Measurements from ENCODE around the gene RABGEF1. TPM values are rescaled to one million over a fixed set of nuclear protein-coding genes. Genes with fewer than 3 reads are reported as not detected.
A peak's percentile ranks its signal among the peaks of the same experiment; 100 is the strongest.
"Not testable (repeated sequence)": the region's sequence is repeated elsewhere in the genome, so short reads cannot be mapped to it uniquely, and the experiment has no call there.

RABGEF1 gene
- polyA plus RNA-seq, 3 donors = 29.1 to 31.6 (median 31.2) TPM

DNA sequence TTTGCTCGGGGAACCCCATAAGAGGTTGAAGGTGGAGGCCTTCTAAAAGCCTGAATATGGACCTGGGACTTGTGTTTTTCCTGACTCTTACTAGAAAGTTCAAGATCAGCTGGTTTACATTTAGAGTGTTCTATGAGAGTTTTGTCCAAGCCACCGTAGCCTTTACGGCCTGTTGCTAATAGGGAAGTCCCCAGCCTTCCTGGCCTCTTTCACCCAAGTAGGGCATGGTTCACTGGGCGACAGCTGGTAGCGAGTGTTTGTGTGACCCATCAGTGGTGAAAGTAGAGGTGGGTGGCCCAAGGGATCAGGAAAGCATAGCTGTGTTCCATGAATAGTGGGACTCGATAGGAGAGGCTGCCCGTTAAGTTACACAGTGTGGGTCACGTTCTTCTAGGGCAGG is 60.1 kb downstream of the RABGEF1 start:
- DNase-seq (ENCODE audit: low read depth in 3 of 3, low spot score in 2 of 3) = no peak

DNA sequence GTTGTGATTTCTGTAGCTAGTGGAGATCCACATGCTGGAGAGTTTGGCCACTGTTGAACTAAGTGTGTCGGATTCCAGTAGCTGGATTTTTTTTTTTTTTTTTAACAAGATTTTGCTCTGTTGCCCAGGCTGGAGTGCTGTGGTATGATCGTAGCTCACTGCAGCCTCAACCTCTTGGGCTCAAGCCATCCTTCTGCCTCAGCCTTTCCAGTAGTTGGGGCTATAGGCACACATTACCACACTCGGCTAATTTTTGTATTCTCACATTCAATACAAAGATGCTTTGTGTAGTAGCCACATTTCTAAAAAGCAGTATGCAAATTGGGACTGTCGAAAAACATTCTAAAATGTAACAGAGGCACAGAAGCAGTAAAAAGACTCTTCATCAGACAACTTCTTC is 63.5 kb downstream of the RABGEF1 start:
- no peak for DNase-seq (ENCODE audit: low read depth in 3 of 3, low spot score in 2 of 3)

DNA sequence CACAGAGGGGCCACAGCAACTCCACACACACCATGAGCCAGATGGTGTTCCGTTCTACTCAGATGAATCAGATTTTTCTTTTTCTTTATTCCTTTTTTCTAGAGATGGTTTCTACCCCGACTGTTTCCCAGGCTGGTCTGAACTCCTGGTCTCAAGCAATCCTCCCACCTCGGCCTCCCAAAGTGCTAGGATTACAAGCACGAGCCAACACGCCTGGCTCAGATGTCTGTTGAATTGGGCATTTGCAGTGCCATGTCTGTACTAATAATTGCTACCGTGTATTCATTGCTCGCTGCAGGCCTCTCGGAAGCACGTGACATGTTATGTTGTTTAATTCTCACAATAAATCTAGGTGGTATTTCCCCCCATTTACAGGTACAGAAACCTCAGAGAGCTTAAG is 67.2 kb downstream of the RABGEF1 start:
- no peak for DNase-seq (ENCODE audit: low read depth in 3 of 3, low spot score in 2 of 3)

DNA sequence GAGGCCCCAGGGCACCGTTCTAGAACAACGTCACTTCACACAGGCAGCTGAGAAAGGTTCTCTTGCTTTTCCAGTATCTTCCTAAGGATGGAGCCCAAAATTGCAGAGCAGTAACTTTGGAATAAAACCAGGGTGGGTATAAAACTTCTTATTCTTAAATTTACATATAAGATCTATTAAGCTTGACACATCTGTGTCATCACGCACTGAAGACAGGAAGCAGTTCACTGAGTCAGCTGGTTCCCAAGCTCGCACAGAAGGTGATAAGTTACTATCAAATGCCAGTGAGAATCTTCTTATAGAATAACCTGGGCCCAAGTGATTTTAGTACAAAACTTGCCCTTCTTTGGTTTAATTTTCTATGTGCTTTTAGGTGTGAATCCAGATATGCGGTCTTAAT is 70.2 kb downstream of the RABGEF1 start:
- no peak for DNase-seq (ENCODE audit: low read depth in 3 of 3, low spot score in 2 of 3)

DNA sequence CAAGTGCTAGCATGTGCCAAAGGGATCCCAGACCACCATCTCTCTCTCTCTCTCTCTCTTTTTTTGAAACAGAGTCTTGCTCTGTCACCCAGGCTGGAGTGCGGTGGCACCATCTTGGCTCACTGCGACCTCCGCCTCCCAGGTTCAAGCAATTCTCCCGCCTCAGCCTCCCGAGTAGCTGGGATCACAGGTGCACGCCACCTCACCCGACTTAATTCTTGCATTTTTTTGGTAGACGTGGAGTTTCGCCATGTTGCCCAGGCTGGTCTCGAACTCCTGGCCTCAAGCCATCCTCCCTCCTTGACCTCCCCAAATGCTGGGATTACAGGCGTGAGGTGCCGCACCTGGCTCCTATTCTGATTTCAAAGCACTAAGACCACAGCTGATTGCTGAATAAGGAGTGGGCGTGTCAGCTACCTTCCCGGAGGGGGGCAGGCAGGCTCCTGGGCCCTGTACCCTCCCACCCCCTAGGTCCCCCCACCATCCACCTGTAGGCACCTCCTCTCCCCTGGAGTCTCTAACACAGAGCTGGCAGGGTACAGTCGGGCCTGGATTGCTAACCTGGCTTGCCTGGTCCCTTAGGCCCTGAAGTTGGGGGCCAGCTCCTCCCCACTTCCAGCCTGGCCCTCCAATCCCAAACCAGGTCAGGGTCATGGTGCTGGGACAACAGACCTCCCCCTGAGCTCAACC is 74.8 kb downstream of the RABGEF1 start:
- DNase-seq (ENCODE audit: low read depth in 3 of 3, low spot score in 2 of 3) = not testable (repeated sequence)

DNA sequence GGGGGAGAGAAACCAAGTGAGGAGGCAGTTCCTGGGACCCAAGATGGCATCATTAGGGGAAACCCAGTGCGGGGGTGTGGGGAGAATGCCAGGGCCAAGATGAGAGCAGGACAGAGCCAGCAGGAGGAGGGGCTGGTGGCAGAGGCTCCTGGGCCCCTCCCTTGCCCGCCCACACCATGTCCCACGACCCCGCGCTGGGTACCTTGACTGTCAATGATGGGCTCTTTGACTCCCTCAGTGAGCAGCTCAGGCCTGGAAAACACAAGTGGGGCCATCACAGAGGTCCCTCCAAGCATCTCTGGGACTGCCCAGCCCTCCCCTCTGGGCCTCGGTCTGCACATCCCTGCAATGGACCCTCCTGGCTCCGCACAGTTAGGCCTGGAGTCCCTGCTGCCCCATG is 75.4 kb downstream of the RABGEF1 start:
- DNase-seq (ENCODE audit: low read depth in 3 of 3, low spot score in 2 of 3) = no peak

DNA sequence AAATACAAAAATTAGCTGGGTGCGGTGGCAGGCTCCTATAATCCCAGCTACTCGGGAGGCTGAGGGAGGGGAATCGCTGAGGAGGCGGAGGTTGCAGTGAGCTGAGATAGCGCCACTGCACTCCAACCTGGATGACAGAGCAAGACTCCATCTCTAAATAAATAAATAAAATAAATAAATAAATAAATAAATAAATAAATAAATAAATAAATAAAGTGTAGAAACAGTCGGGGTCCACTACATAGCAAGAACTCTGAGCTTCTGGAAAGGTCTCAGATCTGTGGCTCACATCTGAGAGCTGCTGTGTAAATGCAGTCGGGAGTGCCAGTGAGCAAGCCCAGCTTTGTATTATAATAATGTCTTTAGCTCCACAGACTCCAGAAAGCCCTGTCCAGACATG is 76.1 kb downstream of the RABGEF1 start:
- not testable (repeated sequence) for DNase-seq (ENCODE audit: low read depth in 3 of 3, low spot score in 2 of 3)

DNA sequence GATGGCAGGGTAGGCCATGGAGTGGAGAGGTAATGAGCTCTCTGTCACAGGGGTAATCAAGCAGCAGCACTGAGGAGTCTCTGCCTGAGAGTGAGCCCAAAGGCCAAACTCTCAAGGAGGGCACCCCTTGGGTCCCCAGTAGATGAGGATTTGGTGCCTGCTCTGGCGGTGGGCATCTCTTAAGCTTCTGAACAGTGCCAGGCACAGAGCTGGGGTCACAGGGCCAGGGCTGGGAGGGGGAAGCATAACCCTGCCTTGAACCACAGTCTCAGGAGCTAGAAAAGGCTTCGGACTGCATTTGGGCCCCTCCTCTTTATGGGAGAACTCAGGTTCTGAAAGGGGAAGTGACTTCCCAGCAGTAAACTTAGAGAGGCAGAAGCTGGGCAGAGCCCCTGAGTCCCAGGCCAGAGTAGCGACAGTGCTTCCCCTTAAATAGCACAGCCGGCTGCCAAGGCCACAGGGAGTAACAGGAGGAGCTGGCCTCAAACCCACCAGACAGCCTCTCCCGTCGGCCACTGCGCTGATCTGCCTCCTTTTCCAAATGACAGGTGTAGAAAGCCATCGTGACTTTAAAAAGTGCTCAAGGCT is 76.8 kb downstream of the RABGEF1 start:
- DNase-seq (ENCODE audit: low read depth in 3 of 3, low spot score in 2 of 3) = not testable (repeated sequence)

DNA sequence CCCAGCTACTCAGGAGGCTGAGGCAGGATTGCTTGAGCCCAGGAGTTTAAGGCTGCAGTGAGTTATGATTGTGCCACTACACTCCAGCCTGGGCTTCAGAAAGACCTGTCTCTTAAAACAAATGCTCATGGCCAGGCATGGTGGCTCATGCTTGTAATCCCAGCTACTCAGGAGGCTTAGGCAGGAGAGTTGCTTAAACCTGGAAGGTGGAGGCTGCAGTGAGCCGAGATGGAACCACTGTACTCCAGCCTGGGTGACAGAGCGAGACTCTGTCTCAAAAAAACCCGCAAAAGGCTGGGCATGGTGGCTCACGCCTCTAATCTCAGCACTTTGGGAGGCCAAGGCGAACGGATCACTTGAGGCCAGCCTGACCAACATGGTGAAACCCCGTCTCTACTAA is 77.4 kb downstream of the RABGEF1 start:
- not testable (repeated sequence) for DNase-seq (ENCODE audit: low read depth in 3 of 3, low spot score in 2 of 3)

DNA sequence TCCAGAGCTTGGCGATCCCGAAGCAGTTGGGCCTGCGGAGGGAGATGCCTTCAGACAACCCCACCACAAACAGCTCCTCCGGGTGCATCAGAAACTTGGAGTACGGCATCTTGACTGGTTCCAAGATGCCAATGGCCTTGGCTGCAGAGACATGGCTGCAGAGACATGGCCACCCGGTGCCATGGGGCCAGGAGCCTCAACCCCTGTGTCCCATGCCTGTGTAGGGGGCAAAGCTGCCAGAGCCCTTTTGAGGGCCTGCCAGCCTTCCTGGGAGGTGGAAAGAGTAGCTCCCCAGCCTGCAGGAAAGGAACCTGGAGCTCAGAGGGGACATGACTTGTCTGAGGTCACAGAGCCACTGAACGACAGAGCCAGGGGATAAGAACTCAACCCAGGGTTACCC is 83.5 kb downstream of the RABGEF1 start:
- DNase-seq (ENCODE audit: low read depth in 3 of 3, low spot score in 2 of 3) = no peak

DNA sequence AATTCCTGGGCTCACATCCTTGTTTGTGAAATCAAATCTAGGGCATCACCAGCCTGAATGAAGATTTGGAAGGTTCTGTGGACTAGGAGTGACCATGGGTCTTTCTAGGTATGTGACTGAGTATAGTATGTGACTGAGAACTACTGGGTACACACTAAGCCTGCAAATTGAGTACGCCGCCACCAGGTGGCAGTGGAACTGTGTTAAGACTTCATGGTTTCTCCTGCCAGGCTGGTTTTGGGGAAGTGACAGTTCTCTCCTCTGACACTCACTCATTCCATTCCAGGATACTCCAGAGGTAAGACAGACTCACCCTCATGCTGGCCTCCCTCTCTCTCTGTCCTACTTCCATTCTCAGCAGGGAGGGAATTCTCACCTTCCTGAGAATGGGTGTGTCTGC is 85.0 kb downstream of the RABGEF1 start:
- DNase-seq (ENCODE audit: low read depth in 3 of 3, low spot score in 2 of 3) = not testable (repeated sequence)

DNA sequence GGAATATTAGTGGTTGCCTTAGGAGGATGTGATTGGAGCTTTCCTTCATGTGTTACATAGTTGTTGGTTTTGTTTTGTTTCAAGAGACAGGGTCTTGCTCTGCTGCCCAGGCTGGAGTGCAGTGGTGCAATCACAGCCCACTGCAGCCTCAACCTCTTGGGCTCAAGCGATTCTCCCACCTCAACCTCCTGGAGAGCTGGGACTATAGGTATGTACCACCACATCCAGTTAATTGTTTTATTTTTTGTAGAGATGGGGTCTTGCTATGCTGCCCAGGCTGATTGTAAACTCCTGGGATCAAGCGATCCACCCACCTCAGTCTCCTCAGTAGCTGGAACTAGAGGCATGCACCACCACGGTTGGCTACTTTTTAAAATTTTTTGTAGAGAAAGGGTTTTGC is 86.1 kb downstream of the RABGEF1 start:
- DNase-seq (ENCODE audit: low read depth in 3 of 3, low spot score in 2 of 3) = no peak

DNA sequence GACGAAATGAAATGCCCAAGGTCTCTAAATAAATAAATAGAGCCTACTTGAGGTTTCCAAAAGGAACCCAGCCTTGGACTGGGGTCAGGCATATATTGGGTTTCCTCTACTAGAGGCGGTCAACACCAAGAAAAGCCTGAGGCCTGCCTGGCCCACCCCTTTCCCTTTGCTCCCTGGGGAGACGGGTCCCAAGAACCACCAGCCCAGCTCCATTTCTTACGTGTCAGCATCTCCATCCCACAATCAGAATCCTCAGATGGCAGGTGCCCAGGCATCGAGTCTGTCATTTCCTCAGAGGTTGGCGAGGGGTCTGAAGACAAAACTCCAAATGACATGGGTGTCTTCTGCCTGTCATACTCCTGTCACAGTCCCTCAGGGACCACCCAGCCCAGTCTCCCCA is 90.4 kb downstream of the RABGEF1 start:
- not testable (repeated sequence) for DNase-seq (ENCODE audit: low read depth in 3 of 3, low spot score in 2 of 3)

DNA sequence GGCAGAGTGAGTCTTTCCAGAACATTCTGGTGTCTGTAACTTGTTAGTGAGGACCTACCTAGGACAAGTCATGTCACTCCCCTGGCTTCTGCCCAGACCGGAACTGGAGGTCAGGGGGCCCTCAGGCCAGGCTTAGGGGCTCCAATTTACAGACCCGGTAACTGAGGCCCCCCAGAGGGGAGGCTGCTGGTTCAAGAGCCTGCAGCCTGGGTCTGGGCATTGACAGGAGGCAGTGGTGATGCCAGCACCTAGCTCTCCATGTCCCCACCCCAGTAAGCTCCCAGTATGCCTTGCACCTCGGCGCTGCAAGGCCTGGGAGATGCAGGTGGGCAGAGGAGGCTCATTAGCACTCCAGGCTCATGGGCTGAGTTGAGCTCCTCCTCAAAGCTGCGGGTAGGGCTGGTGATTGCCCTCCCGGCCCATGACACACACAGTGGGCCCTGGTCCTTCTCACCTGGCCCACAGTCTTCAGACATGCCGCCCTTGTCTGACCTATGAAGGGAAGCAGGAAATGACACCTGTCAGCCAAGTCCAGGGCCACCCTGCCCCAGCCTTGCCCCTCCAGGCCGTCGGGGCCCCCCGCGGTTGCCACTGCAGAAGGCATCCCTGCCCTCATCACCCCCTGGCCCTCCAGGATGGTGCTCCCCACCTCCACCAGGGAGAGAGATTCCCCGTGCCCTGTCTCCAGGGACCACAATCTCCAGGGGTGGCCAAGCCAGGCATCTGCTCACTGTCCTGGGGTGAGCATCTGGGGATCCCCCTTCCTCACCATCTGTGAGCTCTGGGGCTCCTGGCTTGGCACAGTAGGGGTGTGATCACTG is 92.2 kb downstream of the RABGEF1 start:
- no peak for DNase-seq (ENCODE audit: low read depth in 3 of 3, low spot score in 2 of 3)

DNA sequence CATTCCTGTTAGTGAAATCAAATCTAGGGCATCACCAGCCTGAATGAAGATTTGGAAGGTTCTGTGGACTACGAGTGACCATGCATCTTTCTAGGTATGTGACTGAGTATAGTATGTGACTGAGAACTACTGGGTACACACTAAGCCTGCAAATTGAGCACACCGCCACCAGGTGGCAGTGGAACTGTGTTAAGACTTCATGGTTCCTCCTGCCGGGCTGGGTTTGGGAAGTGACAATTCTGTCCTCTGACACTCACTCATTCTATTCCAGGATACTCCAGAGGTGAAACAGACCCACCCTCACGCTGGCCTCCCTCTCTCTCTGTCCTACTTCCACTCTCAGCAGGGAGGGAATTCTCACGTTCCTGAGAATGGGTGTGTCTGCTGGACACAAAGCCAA is 96.5 kb downstream of the RABGEF1 start:
- no peak for DNase-seq (ENCODE audit: low read depth in 3 of 3, low spot score in 2 of 3)

DNA sequence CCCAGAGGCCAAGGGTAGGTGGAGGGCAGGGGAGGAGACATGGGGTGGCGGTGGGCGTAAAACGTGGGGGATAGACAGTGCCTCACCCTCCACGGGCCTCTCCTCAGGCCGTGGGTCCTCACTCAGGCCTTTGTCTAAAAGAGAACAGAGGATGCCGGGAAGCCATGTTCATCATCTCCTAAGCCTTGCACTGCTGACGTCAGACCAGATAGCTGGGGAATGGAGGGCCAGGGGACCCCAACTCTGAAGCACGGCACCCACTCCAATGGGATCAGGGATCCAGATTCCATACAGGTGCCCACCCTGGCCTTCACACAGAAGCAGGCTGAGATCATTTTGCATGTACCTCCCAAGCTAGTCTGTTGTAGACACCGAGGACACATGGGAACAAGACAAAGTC is 97.1 kb downstream of the RABGEF1 start:
- DNase-seq (ENCODE audit: low read depth in 3 of 3, low spot score in 2 of 3) = no peak

DNA sequence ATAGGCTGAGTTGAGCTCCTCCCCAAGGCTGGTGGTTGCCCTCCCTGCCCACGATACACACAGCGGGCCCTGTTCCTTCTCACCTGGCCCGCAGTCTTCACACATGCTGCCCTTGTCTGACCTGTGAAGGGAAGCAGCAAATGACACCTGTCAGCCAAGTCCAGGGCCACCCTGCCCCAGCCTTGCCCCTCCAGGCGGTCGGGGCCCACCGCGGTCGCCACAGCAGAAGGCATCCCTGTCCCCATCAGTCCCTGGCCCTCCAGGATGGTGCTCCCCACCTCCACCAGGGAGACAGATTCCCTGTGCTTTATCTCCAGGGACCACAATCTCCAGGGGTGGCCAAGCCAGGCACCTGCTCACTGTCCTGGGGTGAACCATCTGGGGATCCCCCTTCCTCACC is 99.3 kb downstream of the RABGEF1 start:
- DNase-seq (ENCODE audit: low read depth in 3 of 3, low spot score in 2 of 3) = no peak

DNA sequence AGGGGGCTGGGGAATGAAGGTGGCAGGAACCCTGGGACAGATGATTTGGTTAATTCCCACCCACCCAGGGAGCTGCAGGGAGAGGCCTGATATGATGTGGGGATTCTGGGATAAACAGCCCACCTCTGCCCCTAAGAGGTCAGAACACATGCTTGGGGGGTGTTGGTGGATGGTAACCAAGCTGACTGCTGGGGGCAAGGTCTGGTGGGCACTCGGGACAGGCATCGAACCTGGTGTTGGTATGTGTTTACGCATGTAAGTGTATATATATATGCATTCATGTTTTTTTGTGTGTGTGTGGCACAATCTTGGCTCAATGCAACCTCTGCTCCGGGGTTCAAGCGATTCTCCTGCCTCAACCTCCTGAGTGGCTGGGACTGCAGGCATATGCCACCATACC is 99.8 kb downstream of the RABGEF1 start:
- DNase-seq (ENCODE audit: low read depth in 3 of 3, low spot score in 2 of 3) = no peak

DNA sequence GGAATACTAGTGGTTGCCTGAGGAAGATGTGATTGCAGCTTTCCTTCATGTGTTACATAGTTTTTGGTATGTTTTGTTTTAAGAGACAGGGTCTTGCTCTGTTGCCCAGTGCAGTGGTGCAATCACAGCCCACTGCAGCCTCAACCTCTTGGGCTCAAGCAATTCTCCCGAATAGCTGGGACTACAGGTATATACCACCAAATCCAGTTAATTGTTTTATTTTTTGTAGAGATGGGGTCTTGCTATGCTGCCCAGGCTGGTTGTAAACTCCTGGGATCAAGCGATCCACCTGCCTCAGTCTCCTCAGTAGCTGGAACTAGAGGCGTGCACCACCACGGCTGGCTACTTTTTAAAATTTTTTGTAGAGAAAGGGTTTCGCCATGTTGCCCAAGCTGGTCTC is 101.4 kb downstream of the RABGEF1 start:
- no peak for DNase-seq (ENCODE audit: low read depth in 3 of 3, low spot score in 2 of 3)

DNA sequence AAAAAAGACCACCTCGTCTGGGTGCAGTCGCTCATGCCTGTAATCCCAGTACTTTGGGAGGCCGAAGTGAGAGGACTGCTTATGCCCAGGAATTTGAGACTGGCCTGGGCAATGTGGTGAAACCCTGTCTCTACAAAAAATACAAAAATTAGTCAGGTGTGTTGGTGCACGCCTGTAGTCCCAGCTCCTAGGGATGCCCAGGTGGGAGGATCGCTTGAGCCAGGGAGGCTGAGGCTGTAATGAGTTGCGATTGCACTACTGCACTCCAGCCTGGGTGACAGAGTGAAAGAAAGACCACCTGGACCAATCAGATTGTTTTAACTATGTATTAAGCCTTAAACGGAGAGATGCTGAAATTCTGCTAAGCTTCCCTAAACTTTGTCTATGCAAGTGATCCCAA is 103.0 kb downstream of the RABGEF1 start:
- DNase-seq (ENCODE audit: low read depth in 3 of 3, low spot score in 2 of 3) = not testable (repeated sequence)

DNA sequence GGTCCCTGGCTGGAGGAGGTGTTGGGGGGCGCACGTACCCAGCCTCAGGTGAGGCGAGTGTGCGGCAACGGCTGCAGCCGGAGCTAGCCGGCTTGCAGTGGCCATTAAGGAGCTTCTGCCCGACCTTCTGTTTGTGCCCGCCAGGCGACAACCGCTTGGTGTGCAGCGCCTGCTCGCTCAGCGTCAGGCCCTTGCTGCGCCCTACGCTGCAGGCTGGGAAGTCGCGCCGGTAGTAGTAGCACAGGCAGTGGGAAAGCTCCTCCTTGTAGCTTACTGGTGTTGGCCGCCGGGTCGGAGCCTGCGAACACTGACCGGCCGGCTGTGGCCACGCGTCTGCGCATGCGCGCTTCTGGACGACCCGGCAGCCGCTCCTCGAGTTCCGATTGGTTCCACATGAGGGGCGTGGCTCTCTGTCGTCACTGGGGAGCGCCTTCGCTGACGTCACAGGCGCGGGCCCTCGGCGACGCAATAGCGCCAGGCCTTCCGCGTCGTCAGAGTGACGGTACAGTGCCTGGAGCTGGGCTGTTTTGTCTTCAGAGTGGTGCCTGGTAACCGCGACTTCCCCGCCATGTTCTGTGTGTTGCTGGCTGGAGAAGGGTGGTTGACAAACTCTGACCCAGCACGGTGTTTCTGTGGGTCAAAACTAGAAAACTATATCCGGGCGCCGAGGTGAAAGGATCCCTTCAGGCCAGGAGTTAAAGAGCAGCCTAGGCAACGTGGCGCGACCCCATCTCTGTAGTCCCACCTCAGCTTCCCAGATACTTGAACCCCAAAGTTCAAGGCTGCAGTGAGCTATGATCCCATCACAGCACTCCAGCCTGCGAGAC is 104.2 kb downstream of the RABGEF1 start:
- DNase-seq (ENCODE audit: low read depth in 3 of 3, low spot score in 2 of 3) = peak; percentile 97 to 98 (median 97)

All from right renal cortex interstitium (tissue), 3 donors.